NCI-H2081 (cell line): ENCODE data around the gene TACR2.

Experiments used
- DNase-seq, 2 experiments: peaks; one replicate each; lab custom pipeline; 2025; lab: John Stamatoyannopoulos, UW

TACR2 gene

GRCh38 chr10:69374242-69374641, 42.5 kb downstream of the TACR2 start:
- no peak for DNase-seq

GRCh38 chr10:69372126-69372980, 44.4 kb downstream of the TACR2 start:
- no peak for DNase-seq

GRCh38 chr10:69367469-69367868, 49.2 kb downstream of the TACR2 start:
- DNase-seq = no peak

- no peak for DNase-seq
Observed at GRCh38 chr10:69366738-69367137, 50.0 kb downstream of the TACR2 start.

- DNase-seq = no peak
Observed at GRCh38 chr10:69364232-69364940, 52.3 kb downstream of the TACR2 start.

- DNase-seq = no peak
Observed at GRCh38 chr10:69363666-69364065, 53.1 kb downstream of the TACR2 start.

- no peak for DNase-seq
Observed at GRCh38 chr10:69362471-69362954, 54.2 kb downstream of the TACR2 start.

- no peak for DNase-seq
Observed at GRCh38 chr10:69361303-69361614, 55.5 kb downstream of the TACR2 start.

GRCh38 chr10:69360485-69361302, 56.0 kb downstream of the TACR2 start:
- DNase-seq = no peak

- no peak for DNase-seq
Observed at GRCh38 chr10:69359594-69359993, 57.1 kb downstream of the TACR2 start.

GRCh38 chr10:69359148-69359547, 57.6 kb downstream of the TACR2 start:
- no peak for DNase-seq

- no peak for DNase-seq
Observed at GRCh38 chr10:69358148-69358795, 58.4 kb downstream of the TACR2 start.

GRCh38 chr10:69356187-69356586, 60.5 kb downstream of the TACR2 start:
- no peak for DNase-seq

GRCh38 chr10:69353977-69354635, 62.6 kb downstream of the TACR2 start:
- no peak for DNase-seq
